Activated CD4-positive, alpha-beta T cell treated with anti-CD3 and anti-CD28 coated beads for 36 hours (primary cell): ENCODE results near the gene TGFBR3. TPM values are rescaled to one million over a fixed set of nuclear protein-coding genes. Genes with fewer than 3 reads are reported as not detected.

ENCODE experiments used
- ATAC-seq: fragments of 200-7000 bp; cut with Tn5 transposase; one replicate; pipeline ENCODE4 v1.10.0; 2021; ENCODE audit warnings: mild to moderate bottlenecking, moderate library complexity
- CTCF ChIA-PET: fragments of 350-600 bp; sonication (Branson Sonifier 250); formaldehyde crosslinking; loops from one replicate; lab custom pipeline; 2021; ENCODE audit warnings: antibody characterized with exemption; lab: Charles Lee
- POLR2A ChIA-PET: fragments of 350-600 bp; sonication (Branson Sonifier 250); formaldehyde crosslinking; loops from one replicate; lab custom pipeline; 2021; ENCODE audit warnings: antibody characterized with exemption, inconsistent platforms; lab: Charles Lee
- DNase-seq: peaks from one replicate; pipeline ENCODE4 v3.0.0-alpha.2; 2020
- H3K27ac Mint-ChIP-seq: one replicate; pipeline ENCODE4 v1.8.0; 2021; ENCODE audit warnings: mixed read lengths
- H3K27me3 Mint-ChIP-seq: one replicate; pipeline ENCODE4 v1.8.0; 2021; ENCODE audit warnings: mixed read lengths
- H3K36me3 Mint-ChIP-seq: one replicate; pipeline ENCODE4 v1.8.0; 2021; ENCODE audit warnings: low read depth, mixed read lengths
- H3K4me1 Mint-ChIP-seq: one replicate; pipeline ENCODE4 v1.8.0; 2021; ENCODE audit warnings: mixed read lengths
- H3K4me3 Mint-ChIP-seq: one replicate; pipeline ENCODE4 v1.8.0; 2021; ENCODE audit warnings: mild to moderate bottlenecking, moderate library complexity, mixed read lengths
- H3K9me3 Mint-ChIP-seq: one replicate; pipeline ENCODE4 v1.8.0; 2021; ENCODE audit warnings: low read depth, mixed read lengths
- intact Hi-C, 2 experiments: fragments of 100-400 bp; cut with DNase I in 1 of 2; cut with micrococcal nuclease in 1 of 2; formaldehyde crosslinking; loops; one replicate each; pipeline versions ENCODE4 v1.14.2 to v1.15.1; 2022 to 2024; cut with DNase I, micrococcal nuclease
- total RNA-seq, 2 experiments: library from RNA; stranded (reverse); gene quantifications; one replicate each; pipeline ENCODE4 v1.2.3, GENCODE V29; 2021

The TGFBR3 gene
- total RNA-seq, 2 experiments from 2014 or later: 4.2 to 4.5 TPM

GRCh38 chr1:91754348-91754747, 131.6 kb downstream of the TGFBR3 start:
- Mint-ChIP-seq H3K36me3 (peaks cover 7% of the 10 kb centered on the region), H3K9me3 (no peaks in the 10 kb centered on the region), H3K27me3 (peaks cover 7% of the 10 kb centered on the region), H3K4me1 (peaks cover 43% of the 10 kb centered on the region), H3K27ac (peak overlapping the region; percentile 82), H3K4me3 (peak overlapping the region; percentile 21)
- ATAC-seq (peak; percentile 87), DNase-seq (peak; percentile 75)
- intact Hi-C loops: loop anchor here (1.0 kb wide), 10 partner anchors 22 to 830 kb away; no protein-coding TSS in a partner anchor
- POLR2A ChIA-PET: interaction anchor here (0.6 to 1.6 kb wide), 6 partner anchors 22 to 1217 kb away, joined by 3 to 4 read pairs (median 4); no protein-coding TSS in a partner anchor
- CTCF ChIA-PET: interaction anchor here (0.6 to 1.6 kb wide), 4 partner anchors 22 to 197 kb away, joined by 3 to 5 read pairs (median 4); no protein-coding TSS in a partner anchor

GRCh38 chr1:91753878-91754277, 132.1 kb downstream of the TGFBR3 start:
- DNase-seq: no peak
- ATAC-seq: peak; percentile 2
- peaks cover 7% of the 10 kb centered on the region for H3K27me3 Mint-ChIP-seq
- peaks cover 10% of the 10 kb centered on the region for H3K36me3 Mint-ChIP-seq
- intact Hi-C loops: loop anchor here (1.0 kb wide), 10 partner anchors 22 to 830 kb away; no protein-coding TSS in a partner anchor
- peak overlapping the region; percentile 82 for H3K27ac Mint-ChIP-seq
- CTCF ChIA-PET: interaction anchor here (0.6 to 1.6 kb wide), 3 partner anchors 22 to 197 kb away, joined by 3 to 5 read pairs (median 4); no protein-coding TSS in a partner anchor
- H3K4me3 Mint-ChIP-seq: peak overlapping the region; percentile 21
- H3K4me1 Mint-ChIP-seq: peaks cover 43% of the 10 kb centered on the region
- H3K9me3 Mint-ChIP-seq: no peaks in the 10 kb centered on the region
- POLR2A ChIA-PET: interaction anchor here (0.8 to 1.6 kb wide), 3 partner anchors 22 to 82 kb away, joined by 4 read pairs; no protein-coding TSS in a partner anchor

DNA sequence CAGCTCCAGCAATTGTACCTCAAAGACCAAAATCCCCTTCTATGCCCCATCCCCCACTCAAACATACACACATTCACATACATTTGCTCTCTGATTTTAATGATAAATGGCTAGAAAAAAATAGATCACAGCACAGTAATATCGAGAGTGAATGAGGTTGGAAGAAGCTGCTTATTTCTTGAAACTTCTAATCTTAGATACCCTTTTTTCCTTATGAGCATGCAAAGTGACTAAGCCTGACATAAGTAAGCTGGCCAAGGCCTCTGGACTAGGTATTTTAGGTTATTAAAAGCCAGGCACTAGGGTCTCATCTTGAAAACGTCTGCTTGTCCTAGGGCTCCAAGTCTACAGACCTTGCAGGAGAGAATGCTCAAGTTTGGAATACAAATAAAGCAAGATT, 133.6 kb downstream of the TGFBR3 start:
- intact Hi-C loops: loop anchor here in 1 of 2 experiments (1.0 kb wide), 1 partner anchor 20 kb away; no protein-coding TSS in a partner anchor
- peak; percentile 29 for DNase-seq
- no peak overlapping the region for H3K27ac Mint-ChIP-seq
- POLR2A ChIA-PET: interaction anchor here (0.6 to 1.6 kb wide), 3 partner anchors 21 to 177 kb away, joined by 4 to 12 read pairs (median 5); no protein-coding TSS in a partner anchor
- peaks cover under 1% of the 10 kb centered on the region for H3K9me3 Mint-ChIP-seq
- ATAC-seq: peak; percentile 39
- peaks cover 45% of the 10 kb centered on the region for H3K4me1 Mint-ChIP-seq
- CTCF ChIA-PET: interaction anchor here (0.6 to 1.4 kb wide), 8 partner anchors 16 to 246 kb away, joined by 3 to 7 read pairs (median 3); no protein-coding TSS in a partner anchor
- no peak overlapping the region for H3K4me3 Mint-ChIP-seq
- H3K27me3 Mint-ChIP-seq: peaks cover 4% of the 10 kb centered on the region
- H3K36me3 Mint-ChIP-seq: peaks cover 11% of the 10 kb centered on the region

GRCh38 chr1:91751275-91751674, 134.7 kb downstream of the TGFBR3 start:
- DNase-seq (no peak), ATAC-seq (no peak)
- H3K27ac Mint-ChIP-seq: no peak overlapping the region
- intact Hi-C loops: no loop called here
- CTCF ChIA-PET: interaction anchor here (1.0 to 1.4 kb wide), 3 partner anchors 8 to 132 kb away, joined by 3 to 7 read pairs (median 4); no protein-coding TSS in a partner anchor
- H3K36me3 Mint-ChIP-seq: peaks cover 18% of the 10 kb centered on the region
- H3K4me3 Mint-ChIP-seq: no peak overlapping the region
- H3K9me3 Mint-ChIP-seq: peaks cover 10% of the 10 kb centered on the region
- peaks cover 2% of the 10 kb centered on the region for H3K27me3 Mint-ChIP-seq
- peaks cover 45% of the 10 kb centered on the region for H3K4me1 Mint-ChIP-seq
- POLR2A ChIA-PET: interaction anchor here (1.6 kb wide), 1 partner anchor 19 kb away, joined by 12 read pairs; no protein-coding TSS in a partner anchor

- intact Hi-C loops: no loop called here
- H3K36me3 Mint-ChIP-seq: peaks cover 21% of the 10 kb centered on the region
- no peaks in the 10 kb centered on the region for H3K27me3 Mint-ChIP-seq
- H3K9me3 Mint-ChIP-seq: peaks cover 12% of the 10 kb centered on the region
- no peak overlapping the region for H3K4me3 Mint-ChIP-seq
- ATAC-seq (no peak), DNase-seq (no peak)
- ChIA-PET CTCF (interaction anchor here (1.0 kb wide), 1 partner anchor 8 kb away, joined by 3 read pairs; no protein-coding TSS in a partner anchor), POLR2A (no interaction called here)
- no peak overlapping the region for H3K27ac Mint-ChIP-seq
- H3K4me1 Mint-ChIP-seq: peaks cover 43% of the 10 kb centered on the region
These were observed 135.5 kb downstream of the TGFBR3 start for GRCh38 chr1:91750398-91750996.

DNA sequence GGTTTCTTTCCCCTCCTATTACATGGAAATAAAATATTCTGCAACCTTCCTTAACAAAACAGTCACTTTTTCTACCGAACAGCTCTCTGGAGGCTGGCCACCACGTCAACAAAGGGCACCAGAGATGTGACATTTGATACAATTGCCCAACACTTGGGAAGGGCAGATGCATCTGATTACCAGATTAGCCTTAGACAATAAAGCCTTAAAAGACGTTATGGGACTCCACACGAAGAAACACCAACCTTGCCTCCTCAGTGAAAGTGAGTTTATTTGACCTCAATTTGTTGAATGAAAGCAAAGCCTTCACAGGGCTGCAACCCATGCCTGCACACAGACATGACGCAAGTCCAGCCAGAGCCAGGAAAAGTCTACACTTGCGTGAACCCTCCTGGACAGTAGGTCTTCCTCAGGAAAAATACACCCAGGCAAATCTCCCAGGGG, 136.1 kb downstream of the TGFBR3 start:
- H3K27me3 Mint-ChIP-seq: no peaks in the 10 kb centered on the region
- H3K4me1 Mint-ChIP-seq: peaks cover 38% of the 10 kb centered on the region
- H3K36me3 Mint-ChIP-seq: peaks cover 21% of the 10 kb centered on the region
- CTCF ChIA-PET: no interaction called here
- POLR2A ChIA-PET: no interaction called here
- DNase-seq: no peak
- H3K27ac Mint-ChIP-seq: no peak overlapping the region
- H3K4me3 Mint-ChIP-seq: no peak overlapping the region
- ATAC-seq: no peak
- H3K9me3 Mint-ChIP-seq: peaks cover 12% of the 10 kb centered on the region
- intact Hi-C loops: no loop called here

DNA sequence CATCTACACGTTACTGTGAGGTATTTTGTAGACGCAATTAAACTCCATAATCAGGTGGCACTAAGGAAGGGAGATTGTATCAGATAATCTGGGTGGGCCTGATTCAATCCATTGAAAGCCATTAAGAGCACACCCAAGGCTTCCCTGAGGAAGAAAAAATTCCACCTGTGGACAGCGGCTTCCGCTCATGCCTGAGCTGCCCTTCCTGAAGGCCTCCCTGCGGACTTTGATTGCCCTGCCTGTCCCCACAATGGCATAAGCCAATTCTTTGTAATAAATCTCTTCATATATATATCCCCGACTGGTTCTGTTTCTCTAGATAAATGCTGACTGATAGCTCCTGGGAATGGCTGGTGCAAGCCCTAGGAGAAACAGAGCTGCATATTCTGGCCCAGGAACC, 138.3 kb downstream of the TGFBR3 start:
- ChIA-PET POLR2A (interaction anchor here (0.6 kb wide), 1 partner anchor 220 kb away, joined by 4 read pairs; no protein-coding TSS in a partner anchor), CTCF (no interaction called here)
- no peaks in the 10 kb centered on the region for H3K27me3 Mint-ChIP-seq
- H3K36me3 Mint-ChIP-seq: peaks cover 21% of the 10 kb centered on the region
- no peak overlapping the region for H3K27ac Mint-ChIP-seq
- H3K4me3 Mint-ChIP-seq: no peak overlapping the region
- intact Hi-C loops: no loop called here
- peaks cover 12% of the 10 kb centered on the region for H3K9me3 Mint-ChIP-seq
- H3K4me1 Mint-ChIP-seq: peaks cover 21% of the 10 kb centered on the region
- no peak for DNase-seq
- no peak for ATAC-seq

DNA sequence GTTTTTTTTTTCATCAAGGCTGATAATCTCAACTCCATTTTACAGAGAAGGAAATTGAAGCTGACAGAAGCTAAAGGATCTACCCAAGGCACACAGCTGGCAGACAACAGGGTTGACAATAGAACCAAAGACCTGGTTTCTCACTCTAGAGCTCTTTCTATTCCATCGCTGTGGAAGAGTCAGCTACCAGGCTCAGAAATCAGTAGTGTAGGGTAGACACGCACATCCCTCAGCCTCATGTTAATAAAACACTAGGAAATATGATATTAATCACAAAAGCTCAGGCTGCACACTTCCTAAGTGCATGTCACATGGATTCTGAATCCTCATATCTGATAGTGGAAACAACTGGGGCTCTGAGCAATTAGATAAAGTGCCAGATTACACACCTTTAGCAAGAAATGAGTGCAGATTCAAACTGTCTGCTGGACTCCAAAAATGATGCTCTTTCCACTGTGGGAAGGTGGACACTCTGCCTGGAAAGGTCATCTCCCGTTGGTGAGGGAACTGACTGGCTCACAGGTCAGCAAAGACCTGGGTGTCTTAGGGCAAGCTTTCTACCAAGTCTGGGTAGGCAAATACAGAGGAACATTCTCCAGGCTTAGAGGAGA, 139.1 kb downstream of the TGFBR3 start:
- Mint-ChIP-seq H3K4me1 (peaks cover 13% of the 10 kb centered on the region), H3K9me3 (peaks cover 12% of the 10 kb centered on the region), H3K27me3 (no peaks in the 10 kb centered on the region), H3K36me3 (peaks cover 21% of the 10 kb centered on the region), H3K4me3 (no peak overlapping the region), H3K27ac (no peak overlapping the region)
- DNase-seq: no peak
- CTCF ChIA-PET: interaction anchor here (1.0 to 1.4 kb wide), 2 partner anchors 10 to 787 kb away, joined by 3 to 5 read pairs; no protein-coding TSS in a partner anchor
- intact Hi-C loops: no loop called here
- POLR2A ChIA-PET: no interaction called here
- no peak for ATAC-seq

DNA sequence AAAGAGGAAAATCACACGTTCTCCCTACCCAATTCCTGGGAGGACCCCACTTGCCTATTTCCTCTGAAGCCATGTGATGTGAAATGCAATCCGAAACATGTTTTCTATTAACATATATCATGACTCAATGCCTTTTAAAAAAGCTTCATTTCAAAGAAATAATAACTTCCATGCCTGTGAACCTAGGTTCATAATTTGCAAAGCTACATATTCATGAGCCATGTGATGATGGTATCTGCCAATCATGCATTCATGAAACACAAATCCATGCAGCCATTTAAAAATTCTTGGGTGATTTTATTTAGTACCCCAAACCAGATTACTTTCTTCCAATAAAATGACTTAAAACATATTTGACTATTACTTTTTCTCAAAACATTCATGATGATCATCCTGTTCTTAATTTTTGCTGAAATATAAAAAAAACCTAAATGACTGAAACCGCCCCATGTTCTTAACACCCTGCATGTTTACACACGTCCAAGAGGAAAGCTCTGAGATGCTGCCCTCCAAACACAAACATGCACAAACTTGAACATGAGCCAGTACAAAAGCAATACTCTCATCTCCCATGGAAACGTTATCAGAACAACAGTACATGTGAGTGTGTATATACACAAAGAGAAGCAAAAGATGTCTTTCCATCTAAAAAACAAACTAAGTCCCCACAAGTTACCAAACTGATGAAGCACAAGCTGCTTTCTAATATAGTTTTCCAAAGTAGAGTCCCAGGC, 140.1 kb downstream of the TGFBR3 start:
- H3K4me3 Mint-ChIP-seq: no peak overlapping the region
- POLR2A ChIA-PET: no interaction called here
- DNase-seq: no peak
- peaks cover 21% of the 10 kb centered on the region for H3K36me3 Mint-ChIP-seq
- peaks cover 12% of the 10 kb centered on the region for H3K9me3 Mint-ChIP-seq
- H3K27ac Mint-ChIP-seq: no peak overlapping the region
- H3K27me3 Mint-ChIP-seq: no peaks in the 10 kb centered on the region
- ATAC-seq: no peak
- intact Hi-C loops: no loop called here
- H3K4me1 Mint-ChIP-seq: peaks cover 9% of the 10 kb centered on the region
- CTCF ChIA-PET: interaction anchor here (0.7 to 1.4 kb wide), 3 partner anchors 9 to 126 kb away, joined by 3 to 5 read pairs (median 3); no protein-coding TSS in a partner anchor

- H3K36me3 Mint-ChIP-seq: peaks cover 21% of the 10 kb centered on the region
- H3K9me3 Mint-ChIP-seq: peaks cover 12% of the 10 kb centered on the region
- CTCF ChIA-PET: interaction anchor here (1.0 kb wide), 1 partner anchor 32 kb away, joined by 3 read pairs; no protein-coding TSS in a partner anchor
- no peak overlapping the region for H3K4me3 Mint-ChIP-seq
- no peak overlapping the region for H3K27ac Mint-ChIP-seq
- no peak for ATAC-seq
- intact Hi-C loops: no loop called here
- H3K4me1 Mint-ChIP-seq: peaks cover 6% of the 10 kb centered on the region
- H3K27me3 Mint-ChIP-seq: no peaks in the 10 kb centered on the region
- POLR2A ChIA-PET: no interaction called here
- no peak for DNase-seq
These were observed 140.9 kb downstream of the TGFBR3 start for GRCh38 chr1:91744953-91745639.
